GM21723 (cell line): ENCODE results near the gene GTF2IRD1.
A peak's percentile ranks its signal among the peaks of the same experiment; 100 is the strongest.

Source experiments
- ATAC-seq: cut with Tn5 transposase; IDR thresholded peaks from one replicate; pipeline ENCODE4 v1.9.1; 2021; ENCODE audit warnings: mild to moderate bottlenecking, moderate library complexity; ENCODE audit not compliant: unreplicated experiment

Gene GTF2IRD1

GRCh38 chr7:74584160-74584954, 130.7 kb downstream of the GTF2IRD1 start:
- no peak for ATAC-seq

GRCh38 chr7:74585844-74586243, 132.1 kb downstream of the GTF2IRD1 start:
- ATAC-seq: no peak

- ATAC-seq: no peak
These were observed 132.8 kb downstream of the GTF2IRD1 start for GRCh38 chr7:74586258-74587175.

GRCh38 chr7:74587435-74588126, 133.9 kb downstream of the GTF2IRD1 start:
- peak; percentile 59 for ATAC-seq

- no peak for ATAC-seq
These were observed 137.1 kb downstream of the GTF2IRD1 start for GRCh38 chr7:74590813-74591212.

DNA sequence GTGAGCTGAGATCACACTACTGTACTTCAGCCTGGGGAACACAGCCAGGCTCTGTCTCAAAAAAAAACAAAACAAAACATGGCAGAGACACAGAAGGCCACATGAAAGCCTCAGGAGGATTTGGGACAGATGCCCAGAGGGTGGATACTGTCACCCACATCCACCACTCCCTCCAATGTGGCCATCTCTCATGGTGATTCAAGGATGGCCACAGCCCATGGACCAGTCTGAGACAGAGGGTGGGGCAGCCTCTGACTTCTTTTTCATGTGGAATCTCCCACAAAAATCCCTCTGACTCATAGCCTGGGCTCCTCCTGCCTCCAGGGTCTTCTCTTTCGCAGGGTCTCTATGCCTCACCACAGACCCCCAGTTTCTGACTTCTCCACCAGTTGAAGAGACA, 144.9 kb downstream of the GTF2IRD1 start:
- ATAC-seq: no peak

GRCh38 chr7:74599244-74599643, 145.5 kb downstream of the GTF2IRD1 start:
- ATAC-seq: no peak

DNA sequence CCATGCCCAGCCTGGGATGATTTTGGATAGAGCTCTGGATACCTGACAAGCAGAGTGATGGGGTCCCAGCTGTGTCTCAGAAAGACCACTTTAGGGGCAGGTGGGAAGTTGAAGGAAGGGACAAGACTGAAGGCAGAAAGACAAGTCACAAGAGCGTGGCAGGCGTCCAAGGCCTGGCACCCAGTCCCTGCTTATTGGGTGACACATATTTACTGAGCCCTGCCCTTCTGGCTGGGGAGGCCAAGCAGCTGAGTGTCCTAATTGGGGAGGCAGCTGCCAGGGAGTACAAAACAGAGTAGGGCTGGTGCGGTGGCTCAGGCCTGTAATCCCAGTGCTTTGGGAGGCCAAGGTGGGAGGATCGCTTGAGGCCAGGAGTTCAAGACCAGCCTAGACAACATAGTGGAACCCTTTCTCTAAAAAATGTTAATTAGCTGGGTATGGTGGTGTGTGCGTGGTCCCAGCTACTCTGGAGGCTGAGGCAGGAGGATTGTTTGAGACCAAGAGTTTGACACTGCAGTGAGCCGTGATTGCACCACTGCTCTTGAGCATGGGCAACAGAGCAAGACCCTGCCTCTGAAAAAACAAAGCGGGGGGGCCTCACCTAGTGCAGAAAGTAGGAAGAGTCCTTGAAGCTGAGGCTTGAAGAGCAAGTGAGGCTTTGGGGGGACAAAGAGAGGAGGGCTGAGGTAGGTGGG, 150.8 kb downstream of the GTF2IRD1 start:
- no peak for ATAC-seq

DNA sequence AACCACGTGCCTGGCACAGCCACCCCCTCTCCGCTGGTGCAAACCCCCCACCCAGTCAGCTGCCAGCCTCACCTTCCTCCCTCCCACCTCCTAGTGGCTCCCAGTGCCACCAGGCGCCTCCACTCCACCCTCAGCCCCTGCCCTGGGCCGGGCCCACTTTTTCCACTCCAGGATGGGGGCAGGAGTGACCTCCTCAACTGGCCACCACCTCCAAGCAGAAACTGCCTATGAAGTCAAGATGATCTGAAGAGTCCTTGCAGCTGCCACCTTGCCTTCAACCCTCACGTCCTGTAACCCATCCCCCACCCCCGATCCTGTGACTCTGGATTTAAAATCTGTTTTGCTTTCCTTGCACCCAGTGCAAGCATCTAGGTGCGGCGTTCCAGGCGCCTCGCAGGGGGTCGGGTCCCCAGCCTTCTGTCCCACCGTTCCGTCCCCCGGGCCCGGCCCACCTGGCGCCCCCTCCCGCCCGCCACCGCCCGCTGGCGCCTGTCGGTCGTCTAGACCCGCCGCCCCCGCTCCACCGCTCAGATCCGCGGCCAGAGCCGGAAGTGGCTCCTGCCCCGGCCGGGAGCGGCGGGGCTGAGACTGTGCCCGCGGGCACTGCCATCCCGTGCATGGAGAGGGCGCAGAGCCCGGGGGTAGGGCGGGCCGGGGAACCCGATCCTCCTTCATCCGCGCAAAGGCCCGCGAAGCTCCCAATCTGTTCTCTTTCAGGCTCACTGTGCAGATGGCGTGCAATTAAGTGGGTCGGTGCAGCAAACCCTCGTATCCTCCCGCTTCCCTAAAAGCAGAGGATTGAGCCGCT, 152.6 kb downstream of the GTF2IRD1 start:
- peak; percentile 68 for ATAC-seq

GRCh38 chr7:74606909-74607510, 153.3 kb downstream of the GTF2IRD1 start:
- ATAC-seq: peak; percentile 26

DNA sequence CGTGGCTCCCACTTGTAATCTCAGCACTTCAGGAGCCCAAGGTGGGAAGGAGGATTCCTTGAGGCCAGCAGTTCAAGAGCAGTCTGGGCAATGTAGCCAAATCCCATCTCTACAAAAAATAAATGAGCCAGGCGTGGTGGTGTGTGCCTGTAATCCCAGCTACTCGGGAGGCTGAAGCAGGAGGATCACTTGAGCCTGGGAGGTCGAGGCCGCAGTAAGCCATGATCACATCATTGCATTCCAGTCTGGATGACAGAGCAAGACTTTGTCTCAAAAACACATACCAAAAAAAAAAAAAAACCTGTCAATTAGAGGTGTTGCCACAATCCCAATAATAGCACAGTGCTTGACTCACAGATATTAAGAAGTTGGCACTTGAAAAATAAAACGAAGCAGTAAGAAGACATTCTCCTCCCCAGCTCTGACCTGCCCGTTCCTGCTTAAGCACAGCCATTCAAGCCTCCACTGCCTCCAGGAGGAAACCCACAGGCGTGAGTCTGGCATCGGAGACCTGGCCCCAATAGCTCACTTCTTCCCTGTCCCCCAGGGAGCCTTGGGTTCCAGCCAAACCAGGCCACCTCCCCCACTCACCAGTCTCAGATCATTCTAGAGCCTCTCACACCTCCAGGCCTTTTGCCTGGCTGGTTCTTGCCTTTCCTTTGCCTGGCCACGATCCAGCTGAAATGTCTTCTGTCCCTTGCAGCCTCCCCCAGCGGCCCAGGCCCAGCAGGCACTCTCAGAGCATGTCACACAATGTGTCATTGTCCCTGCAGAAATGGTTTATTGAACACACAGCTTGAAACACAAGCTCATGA, 158.5 kb downstream of the GTF2IRD1 start:
- no peak for ATAC-seq

DNA sequence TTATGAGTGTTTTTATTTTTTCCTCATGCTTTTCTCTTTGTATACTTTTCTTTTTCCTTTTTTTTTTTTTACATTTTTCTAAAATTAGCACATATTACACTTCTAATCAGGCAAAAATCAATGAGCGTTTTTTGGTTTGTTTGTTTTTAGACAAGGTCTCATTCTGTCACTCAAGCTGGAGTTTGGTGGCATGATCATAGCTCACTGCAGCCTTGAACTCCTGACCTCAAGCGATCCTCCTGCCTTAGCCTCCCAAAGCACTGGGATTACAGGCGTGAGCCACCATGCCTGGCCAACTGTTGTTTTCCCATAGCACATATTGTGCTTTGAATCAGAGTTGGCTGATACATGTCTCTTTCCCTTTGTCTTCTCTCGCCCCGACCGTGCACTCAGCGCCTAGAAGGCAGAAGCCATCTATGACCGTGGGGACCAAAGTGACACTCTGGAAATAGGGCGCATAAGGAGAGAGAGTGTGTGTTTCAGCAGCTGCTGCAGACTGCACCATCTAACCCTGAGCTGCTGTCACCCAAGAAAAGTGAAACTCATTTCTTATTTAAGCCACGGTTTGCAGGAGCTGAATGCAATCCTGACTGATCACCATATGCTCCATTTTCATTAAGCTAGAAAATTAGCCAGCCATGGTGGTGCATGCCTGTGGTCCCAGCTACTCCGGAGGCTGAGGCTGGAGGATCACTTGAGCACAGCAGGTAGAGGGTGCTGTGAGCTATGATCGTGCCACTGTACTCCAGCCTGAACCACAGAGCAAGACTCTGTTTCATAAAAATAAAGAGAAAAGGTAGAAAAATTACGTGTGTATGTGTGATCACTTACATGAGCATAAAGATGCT, 162.5 kb downstream of the GTF2IRD1 start:
- ATAC-seq: no peak

DNA sequence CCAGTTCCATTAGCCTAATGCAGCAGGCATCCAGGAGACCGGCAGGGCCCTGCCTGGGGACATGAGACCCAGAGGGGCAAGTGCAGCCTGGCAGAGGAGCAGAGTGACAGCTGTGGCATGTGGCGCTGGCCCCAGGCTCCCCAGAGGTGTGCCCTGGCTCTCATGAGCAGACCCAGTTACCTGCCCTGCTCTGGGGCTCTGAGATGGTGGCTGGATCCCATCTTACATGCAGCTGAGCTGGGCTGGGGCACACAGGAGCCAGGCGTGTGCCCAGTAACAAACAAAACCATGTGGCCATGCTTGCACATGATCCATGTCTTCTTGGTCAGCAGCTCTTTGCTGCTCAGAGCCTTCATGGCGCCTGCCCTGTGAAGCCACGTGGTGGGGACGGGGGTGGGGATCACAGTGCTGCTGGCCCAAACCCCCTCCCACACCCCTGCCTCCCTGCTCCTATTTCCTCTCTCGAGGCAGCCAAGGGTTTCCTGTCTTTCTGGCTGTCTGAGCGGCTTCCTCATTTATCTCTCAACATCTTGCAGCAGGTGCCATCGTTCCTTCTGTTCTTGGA, 163.6 kb downstream of the GTF2IRD1 start:
- ATAC-seq: no peak

DNA sequence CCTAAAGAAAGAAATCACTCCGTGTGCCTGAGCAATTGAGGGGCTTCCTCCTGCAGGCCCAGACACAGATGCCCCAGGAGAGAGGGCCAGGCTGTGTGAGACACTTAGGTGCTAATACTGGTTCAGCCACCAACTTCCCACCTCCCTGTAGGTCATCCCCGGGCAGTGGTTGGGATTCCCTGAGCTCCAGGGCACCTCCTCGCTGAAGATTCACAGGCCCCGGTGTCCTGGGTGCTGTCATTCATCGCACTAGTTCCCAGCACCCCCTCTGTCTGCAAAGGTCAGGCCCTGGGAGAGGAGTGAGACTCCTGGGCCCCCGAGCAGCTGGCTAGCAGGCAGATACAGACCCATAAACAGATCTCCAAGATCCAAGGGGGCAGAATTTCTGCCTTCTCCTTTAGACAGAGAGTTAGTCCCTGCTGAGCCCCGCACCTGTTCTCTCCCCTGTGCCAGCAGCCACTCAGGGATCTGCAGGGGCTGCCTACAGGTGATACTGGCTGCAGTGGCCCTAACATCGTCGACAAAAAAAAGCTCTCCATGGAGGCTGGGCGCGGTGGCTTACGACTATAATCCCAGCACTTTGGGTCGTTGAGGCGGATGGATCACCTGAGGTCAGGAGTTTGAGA, 165.6 kb downstream of the GTF2IRD1 start:
- ATAC-seq: no peak

GRCh38 chr7:74622228-74622749, 168.6 kb downstream of the GTF2IRD1 start:
- no peak for ATAC-seq

GRCh38 chr7:74623135-74623534, 169.4 kb downstream of the GTF2IRD1 start:
- ATAC-seq: no peak

- ATAC-seq: no peak
These were observed 171.7 kb downstream of the GTF2IRD1 start for GRCh38 chr7:74625446-74625845.
